Progenitor cell of endocrine pancreas (in vitro differentiated cells): ENCODE results near the gene CRAMP1. TPM values are rescaled to one million over a fixed set of nuclear protein-coding genes. Genes with fewer than 3 reads are reported as not detected.

ENCODE experiments used
- DNase-seq: peaks from one replicate; pipeline ENCODE4 v3.0.0; 2021; ENCODE audit warnings: low spot score; ENCODE audit not compliant: unreplicated experiment
- H3K27ac Mint-ChIP-seq: 2 replicates; pipeline ENCODE4 v1.8.0; 2021; ENCODE audit warnings: mild to moderate bottlenecking, moderate library complexity, mixed read lengths
- H3K27me3 Mint-ChIP-seq: 2 replicates; pipeline ENCODE4 v1.8.0; 2021; ENCODE audit warnings: mixed read lengths
- H3K36me3 Mint-ChIP-seq: 2 replicates; pipeline ENCODE4 v1.8.0; 2022; ENCODE audit warnings: mixed read lengths; ENCODE audit not compliant: insufficient read depth
- H3K4me1 Mint-ChIP-seq: 2 replicates; pipeline ENCODE4 v1.8.0; 2021; ENCODE audit warnings: low read depth, mixed read lengths
- H3K4me3 Mint-ChIP-seq: 2 replicates; pipeline ENCODE4 v1.8.0; 2021; ENCODE audit warnings: low read depth, mild to moderate bottlenecking, moderate library complexity, mixed read lengths
- H3K9me3 Mint-ChIP-seq: 2 replicates; pipeline ENCODE4 v1.8.0; 2021; ENCODE audit warnings: low read depth, mixed read lengths
- CTCF ChIP-seq: fragments of 200-600 bp; sonication (generic); IDR thresholded peaks from one replicate; pipeline ENCODE4 v1.5.0; 2021; ENCODE audit warnings: antibody characterized with exemption, mild to moderate bottlenecking; ENCODE audit not compliant: unreplicated experiment
- long read RNA-seq: library from polyadenylated mRNA; unstranded; transcript quantifications from one replicate; pipeline ENCODE4 v2.0.0, GENCODE V29; 2020
- total RNA-seq: library from RNA; stranded (reverse); gene quantifications from 2 replicates; pipeline ENCODE4 v1.2.1, GENCODE V29; 2021

CRAMP1 gene
- 58.3 and 61.3 TPM in 2 replicates for total RNA-seq
- long read RNA-seq: 0 reads

GRCh38 chr16:1612320-1613111 lies at the start of gene CRAMP1:
TSS of gene CRAMP1 (plus strand) at chr16:1612360. CDS start at chr16:1614640, 2,280 bp downstream.
- Mint-ChIP-seq H3K4me3 (peak within 1 kb of the TSS; percentile 86), H3K27ac (peak within 1 kb of the TSS; percentile 99), H3K36me3 (peaks cover 2% of the 10 kb centered on the region), H3K27me3 (no peaks in the 10 kb centered on the region), H3K9me3 (no peaks in the 10 kb centered on the region), H3K4me1 (peaks cover 31% of the 10 kb centered on the region)
- no peak for TF ChIP-seq CTCF
- DNase-seq: peak; percentile 17

- TF ChIP-seq CTCF: no peak
- H3K36me3 Mint-ChIP-seq: peaks cover 18% of the 10 kb centered on the region
- no peaks in the 10 kb centered on the region for H3K4me1 Mint-ChIP-seq
- H3K27me3 Mint-ChIP-seq: no peaks in the 10 kb centered on the region
- H3K9me3 Mint-ChIP-seq: no peaks in the 10 kb centered on the region
- no peak overlapping the region for H3K27ac Mint-ChIP-seq
- no peak for DNase-seq
- no peak overlapping the region for H3K4me3 Mint-ChIP-seq
Observed at GRCh38 chr16:1563786-1564185, 48.4 kb upstream of the CRAMP1 start.

- TF ChIP-seq CTCF: peak; percentile 12
- Mint-ChIP-seq H3K4me1 (no peaks in the 10 kb centered on the region), H3K27me3 (no peaks in the 10 kb centered on the region), H3K9me3 (no peaks in the 10 kb centered on the region), H3K36me3 (peaks cover 18% of the 10 kb centered on the region), H3K4me3 (no peak overlapping the region), H3K27ac (no peak overlapping the region)
- DNase-seq: no peak
Observed at GRCh38 chr16:1564325-1564724, 47.8 kb upstream of the CRAMP1 start.

GRCh38 chr16:1565083-1565805 lies 46.9 kb upstream of the CRAMP1 start:
- H3K36me3 Mint-ChIP-seq: peaks cover 15% of the 10 kb centered on the region
- H3K27ac Mint-ChIP-seq: peak overlapping the region; percentile 6
- H3K9me3 Mint-ChIP-seq: no peaks in the 10 kb centered on the region
- no peaks in the 10 kb centered on the region for H3K4me1 Mint-ChIP-seq
- H3K27me3 Mint-ChIP-seq: no peaks in the 10 kb centered on the region
- no peak for TF ChIP-seq CTCF
- DNase-seq: no peak
- H3K4me3 Mint-ChIP-seq: no peak overlapping the region

GRCh38 chr16:1567988-1568387 lies 44.2 kb upstream of the CRAMP1 start:
- no peak overlapping the region for H3K4me3 Mint-ChIP-seq
- TF ChIP-seq CTCF: no peak
- H3K4me1 Mint-ChIP-seq: no peaks in the 10 kb centered on the region
- no peaks in the 10 kb centered on the region for H3K27me3 Mint-ChIP-seq
- H3K27ac Mint-ChIP-seq: no peak overlapping the region
- H3K36me3 Mint-ChIP-seq: peaks cover 16% of the 10 kb centered on the region
- DNase-seq: no peak
- no peaks in the 10 kb centered on the region for H3K9me3 Mint-ChIP-seq
